GM04504 (cell line): ENCODE measurements around the gene TRIM66.

ENCODE experiments used
- DNase-seq: peaks from one replicate; pipeline ENCODE4 v3.0.0-alpha.2; 2012; ENCODE audit warnings: low read depth

TRIM66 gene

GRCh38 chr11:8564526-8564925 lies 117.9 kb downstream of the TRIM66 start:
- no peak for DNase-seq
